Activated T-cell treated with anti-CD3 and anti-CD28 coated beads, Interleukin-2, amount 50 U/mL, for 1 hour (primary cell): ENCODE data around the gene PYCR2.
"Not testable (repeated sequence)": the region's sequence is repeated elsewhere in the genome, so short reads cannot be mapped to it uniquely, and the experiment has no call there.

Experiments
- DNase-seq: peaks from one replicate; pipeline ENCODE4 v3.0.0-alpha.2; 2020

PYCR2 gene

DNA sequence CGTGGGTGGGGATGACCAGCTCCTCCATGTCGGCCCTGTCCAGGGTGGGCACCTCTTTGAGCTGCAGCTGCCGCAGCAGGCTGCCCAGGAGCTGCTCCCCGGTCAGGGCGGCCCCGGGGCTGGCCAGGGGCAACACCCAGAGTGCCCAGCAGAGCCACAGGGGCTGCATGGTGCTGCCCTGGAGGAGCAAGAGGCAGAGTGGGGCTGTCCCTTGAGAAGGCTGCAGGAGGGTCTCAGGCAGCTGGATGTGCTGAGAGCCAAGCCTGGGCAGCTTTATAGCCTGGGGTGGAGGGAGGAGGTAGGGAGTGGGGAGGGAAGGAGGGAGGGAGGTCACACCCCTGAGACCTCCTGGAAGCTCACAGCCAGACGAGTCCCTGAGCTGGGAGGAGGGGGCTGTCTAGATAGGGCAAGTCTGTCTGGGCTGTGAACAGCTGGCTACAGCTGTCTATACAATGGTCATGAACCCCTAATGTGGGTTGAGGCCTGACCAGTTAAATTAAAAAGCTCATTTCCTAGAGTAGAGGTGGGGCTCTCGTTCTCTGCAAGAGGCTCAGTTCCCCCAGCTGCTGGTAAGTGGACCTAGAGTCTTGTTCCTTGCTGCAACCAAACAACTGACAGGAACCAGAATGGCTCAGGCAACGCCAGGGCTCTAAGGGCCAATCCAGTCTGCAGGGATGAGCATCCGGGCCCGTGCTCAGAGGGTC, 35.0 kb downstream of the PYCR2 start, which contains the start of gene LEFTY1:
Gene LEFTY1 (minus strand): TSS at position 249 of the 704 bp plus-strand sequence. CDS start 80 bp downstream, at position 169.
- no peak for DNase-seq

DNA sequence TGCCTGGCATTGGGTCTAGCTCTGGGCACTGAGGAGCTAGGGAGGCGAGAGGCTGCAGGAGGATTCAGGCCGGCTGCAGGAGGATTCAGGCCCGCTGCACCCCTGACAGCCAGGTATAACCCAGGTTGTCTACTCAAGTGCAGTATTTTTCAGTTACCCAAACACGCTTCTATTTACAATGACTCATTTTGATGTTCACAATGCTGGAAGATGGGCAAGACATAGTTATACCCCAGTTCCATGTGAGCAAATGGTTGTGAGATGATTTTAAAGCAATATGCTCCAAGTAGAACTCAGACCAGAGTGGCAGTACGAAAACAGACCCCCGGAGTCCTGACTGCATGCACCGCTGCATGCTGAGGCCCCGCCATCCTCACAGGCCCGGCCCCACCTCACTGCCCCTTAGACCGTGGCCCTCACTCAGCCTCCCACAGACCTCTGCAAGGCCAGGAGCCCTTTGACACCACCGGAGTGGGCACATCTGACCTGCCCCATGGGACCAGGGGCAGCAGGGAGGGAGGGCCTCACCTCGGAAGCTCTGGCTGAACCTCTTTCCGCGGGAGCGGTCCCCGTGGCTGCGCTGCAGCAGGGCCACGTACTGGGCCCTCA, 35.7 kb downstream of the PYCR2 start:
- no peak for DNase-seq

DNA sequence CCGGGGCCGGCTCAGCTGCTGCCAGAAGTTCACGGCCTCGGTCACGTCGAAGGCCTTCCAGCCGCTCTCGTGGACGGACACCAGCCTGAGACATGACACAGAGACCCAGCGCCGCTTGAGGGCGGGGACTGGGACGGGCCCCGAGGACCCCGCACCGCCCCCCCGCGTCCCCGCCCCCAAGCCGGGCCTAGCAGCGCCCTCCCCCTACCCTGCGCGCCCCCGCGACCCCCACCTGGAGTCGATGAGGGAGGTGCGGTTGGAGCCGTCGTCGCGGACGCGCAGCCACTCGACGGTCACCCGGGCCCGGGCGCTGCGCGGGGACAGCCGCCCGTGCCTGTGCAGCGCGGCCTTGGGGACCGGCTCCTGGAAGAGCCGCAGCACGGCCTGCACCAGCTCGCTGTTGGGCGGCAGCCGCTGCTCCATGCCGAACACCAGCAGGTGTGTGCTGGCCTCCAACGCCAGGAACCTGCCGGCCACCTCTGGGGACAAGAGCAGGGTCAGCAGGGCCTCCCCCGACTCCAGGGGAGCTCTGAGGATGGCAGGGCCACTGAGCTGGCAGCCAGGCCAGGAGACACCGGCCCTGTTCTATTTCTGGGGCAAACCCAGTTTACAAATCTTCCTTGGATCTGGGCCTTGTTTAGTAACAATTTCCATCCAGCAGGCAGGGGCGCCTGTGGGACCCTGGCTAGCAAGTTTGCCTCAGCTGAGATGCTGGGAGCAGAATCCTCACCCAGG, 36.3 kb downstream of the PYCR2 start:
- DNase-seq = not testable (repeated sequence)

DNA sequence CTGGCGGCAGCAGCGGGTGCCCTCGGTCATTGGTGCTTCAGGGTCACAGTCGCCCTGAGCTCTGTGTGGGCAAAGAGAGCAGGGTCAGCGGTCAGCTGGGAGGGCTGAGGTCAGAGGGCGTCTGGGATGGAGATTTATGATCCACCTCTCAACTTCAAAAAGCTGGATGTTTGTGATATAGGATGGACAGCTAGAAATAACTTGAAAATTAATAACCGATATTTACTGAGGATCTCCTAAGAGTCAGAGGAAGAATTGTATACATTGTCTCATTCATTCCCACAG, 37.1 kb downstream of the PYCR2 start:
- no peak for DNase-seq

DNA sequence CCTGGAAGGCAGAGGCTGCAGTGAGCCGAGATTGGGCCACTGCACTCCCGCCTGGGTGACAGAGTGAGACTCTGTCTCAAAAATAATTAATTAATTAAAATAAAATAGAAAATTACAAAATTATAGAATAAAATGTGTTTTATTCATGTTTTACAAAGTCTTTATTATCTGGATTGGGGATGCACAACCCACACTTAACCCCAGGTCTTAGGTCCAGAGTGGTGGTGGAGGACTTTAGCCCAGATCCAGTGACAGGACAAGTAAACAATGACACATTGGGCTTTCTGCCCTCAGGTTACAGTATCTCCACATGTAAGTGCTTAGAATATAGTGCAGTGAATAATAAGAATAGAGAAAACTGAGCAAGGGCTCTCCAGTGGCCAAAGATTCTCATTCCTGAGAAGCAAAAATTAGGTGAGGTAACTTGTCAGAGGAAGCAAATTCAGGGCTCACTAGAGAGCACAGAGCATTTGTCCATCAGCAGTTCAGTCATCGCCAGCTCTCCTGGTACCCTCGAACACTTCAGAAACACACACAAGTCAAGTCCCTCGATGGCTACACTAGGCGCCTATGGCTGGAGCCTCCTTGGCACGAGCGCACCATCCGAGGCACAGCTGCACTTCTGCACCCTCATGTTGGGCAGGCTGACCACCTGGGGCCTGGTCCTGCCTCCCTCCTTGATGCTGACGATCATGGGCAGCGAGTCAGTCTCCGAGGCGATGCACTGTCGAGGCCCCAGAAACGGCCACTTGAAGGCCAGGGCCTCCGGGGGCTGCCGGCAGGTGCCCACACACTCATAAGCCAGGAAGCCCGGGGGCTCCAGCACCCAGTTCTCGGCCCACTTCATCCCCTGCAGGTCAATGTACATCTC, 37.7 kb downstream of the PYCR2 start:
- no peak for DNase-seq

DNA sequence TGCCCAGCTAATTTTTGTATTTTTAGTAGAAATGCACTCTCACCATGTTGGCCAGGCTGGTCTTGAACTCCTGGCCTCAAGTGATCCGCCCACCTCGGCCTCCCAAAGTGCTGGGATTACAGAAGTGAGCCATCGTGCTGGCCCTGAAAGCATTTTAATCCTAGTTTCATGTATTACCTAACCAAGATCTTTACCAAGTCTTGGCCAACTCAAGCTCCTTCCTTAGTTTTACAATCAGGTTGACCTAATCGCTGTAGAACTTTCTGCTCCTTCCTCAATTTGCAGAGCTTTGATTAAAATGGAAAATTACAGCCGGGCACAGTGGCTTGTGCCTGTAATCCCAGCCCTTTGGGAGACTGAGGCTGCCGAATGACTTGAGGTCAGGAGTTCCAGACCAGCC, 38.7 kb downstream of the PYCR2 start:
- no peak for DNase-seq

DNA sequence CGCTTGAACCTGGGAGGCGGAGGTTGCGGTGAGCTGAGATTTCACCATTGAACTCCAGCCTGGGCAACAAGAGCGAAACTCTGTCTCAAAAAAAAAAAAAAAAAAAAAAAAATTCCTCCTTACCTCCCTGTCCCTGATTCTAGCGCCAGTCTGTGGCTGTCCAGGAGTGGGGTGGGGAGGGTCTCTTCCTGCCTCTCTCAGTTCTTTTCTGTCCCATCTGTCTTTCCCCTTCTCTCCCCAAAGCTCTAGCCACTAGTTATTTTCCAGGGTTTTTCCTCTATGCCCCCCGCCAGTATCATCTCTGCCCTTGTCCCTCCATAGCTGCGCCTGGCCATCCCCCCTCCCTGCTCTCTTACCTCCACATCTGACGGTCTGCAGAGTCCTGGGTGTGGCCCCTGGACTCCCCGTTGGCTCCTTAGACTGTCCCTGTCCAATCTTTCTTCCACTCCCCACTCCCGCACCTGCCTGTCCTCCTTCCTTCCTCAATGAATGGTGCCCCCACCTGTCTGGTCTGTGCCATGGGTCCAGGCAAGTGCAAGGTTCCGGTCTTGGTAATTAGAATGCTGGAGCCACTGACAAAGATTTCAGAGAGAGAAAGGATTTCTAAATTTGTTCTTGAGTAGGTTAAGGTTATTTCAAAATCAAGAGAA, 40.3 kb downstream of the PYCR2 start:
- no peak for DNase-seq

DNA sequence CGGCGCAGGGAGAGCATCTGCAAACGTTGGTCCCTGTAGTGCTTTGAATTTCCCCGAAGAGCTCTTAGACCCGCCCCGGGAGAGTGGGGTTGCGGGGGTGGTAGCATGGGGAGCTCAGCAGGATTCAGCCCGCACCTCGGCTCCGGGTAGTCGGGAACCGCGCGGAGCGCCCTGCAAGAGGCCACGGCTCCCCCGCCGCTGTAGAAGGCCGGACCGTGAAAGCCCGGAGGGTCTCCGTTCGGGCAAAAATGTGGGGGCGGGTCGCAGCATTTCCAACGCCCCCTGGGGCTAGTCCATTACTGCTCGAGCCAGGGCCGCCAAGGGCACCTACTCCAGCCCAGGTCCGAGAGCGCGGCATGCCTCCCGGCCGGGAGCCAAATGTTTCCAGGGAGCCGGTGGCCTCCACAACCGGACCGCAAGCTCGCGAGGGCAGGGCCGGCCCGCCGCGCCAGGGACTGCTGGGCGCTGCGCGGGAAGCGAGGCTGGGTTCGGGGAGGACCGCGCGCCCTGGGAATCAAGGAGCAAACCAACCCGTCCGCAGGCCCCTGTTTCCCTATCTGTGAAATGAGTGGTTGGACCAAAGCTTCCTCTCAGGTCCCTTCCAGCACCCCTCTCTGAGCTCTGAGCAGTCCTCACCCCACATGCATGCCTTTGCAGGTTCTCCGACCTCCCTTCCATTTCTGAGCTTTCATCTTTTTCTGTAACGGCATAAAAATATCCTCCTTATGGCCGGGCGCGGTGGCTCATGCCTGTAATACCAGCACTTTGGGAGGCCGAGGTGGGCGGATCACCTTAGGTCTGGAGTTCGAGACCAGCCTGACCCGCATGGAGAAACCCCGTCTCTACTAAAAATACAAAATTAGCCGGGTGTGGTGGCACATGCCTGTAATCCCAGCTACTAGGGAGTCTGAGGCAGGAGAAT, 41.1 kb downstream of the PYCR2 start:
- DNase-seq = no peak

DNA sequence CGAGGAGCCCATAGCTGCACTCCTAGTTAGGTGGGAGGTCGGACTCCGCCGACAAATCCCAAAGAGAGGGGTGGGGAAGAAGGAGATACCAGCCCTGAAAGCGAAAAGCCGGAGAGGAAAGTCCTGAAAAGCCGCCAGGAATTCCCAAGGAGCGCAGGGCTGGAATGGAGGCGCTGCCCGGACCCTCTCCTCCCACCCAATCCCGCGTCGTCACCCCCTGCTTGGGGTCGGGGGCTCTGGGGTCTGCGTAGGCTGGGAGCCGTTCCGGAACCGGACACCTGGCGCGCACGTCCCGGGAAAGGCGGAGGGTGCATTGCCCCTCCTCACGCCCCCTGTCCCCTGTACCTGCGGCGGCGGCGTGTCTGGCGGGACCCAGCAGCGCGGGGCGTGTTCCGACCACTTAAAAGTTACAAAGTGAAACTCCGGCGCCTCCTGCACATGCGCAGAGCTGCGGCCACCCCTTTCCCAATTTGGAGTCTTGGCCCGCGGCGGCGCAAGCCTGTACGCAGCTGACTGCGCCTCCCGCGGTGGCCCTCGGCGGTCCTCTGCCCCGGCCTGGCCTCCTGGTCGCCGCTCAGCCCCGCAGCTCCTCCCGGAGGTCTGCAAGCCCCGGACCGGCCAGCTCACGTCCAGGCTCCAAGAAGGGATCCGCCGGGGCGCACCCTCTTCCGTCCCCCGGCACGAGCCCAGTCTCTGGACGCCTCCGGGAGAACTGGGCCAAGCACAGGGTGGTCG, 41.9 kb downstream of the PYCR2 start, which contains the start of gene TMEM63A:
Gene TMEM63A (minus strand): TSS at position 422 of the 735 bp plus-strand sequence. CDS start 4,800 bp downstream, outside the sequence.
- peak; percentile 92 for DNase-seq

DNA sequence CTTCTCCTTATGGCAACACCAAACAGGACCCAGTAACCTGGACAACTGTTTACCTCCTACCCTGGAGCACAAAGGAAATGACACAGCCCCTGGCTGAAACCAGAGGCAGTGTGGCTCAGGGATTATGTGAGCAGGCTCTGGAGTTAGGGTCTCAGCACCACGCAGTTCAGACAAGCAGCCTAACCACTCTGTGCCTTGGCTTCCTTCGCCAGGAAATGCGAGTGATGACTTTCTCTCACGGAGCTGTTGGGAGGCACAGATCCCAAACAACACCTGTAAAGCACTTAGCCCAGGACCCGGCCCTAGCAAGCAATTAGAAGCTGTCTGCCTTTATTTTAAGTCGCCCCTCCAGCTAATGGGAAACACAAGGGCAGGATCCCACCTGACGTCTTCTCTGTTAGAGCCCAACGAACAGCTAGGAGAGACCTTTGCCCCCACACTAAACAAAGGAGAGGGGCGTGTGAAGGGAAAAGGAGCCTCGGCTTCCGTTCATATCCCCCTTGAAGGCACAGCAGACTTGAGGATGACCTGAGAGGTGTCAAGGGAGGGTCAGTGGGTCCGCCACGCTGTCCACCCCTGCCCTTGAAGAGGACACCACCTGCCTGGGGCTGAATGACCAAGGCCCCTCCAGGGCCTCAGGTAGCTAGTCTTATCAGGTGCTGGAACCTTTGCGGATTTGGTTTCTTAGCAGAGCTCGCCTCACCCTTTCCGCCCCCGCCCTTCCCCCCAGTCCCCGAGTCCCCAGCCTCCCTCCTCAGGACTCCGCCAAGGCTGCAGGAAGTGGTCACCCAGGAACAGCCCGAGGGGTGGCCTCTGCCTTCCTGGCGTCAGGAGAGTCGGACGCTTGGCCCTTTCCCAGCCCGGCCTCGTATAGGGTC, 42.7 kb downstream of the PYCR2 start:
- DNase-seq = peak; percentile 63

DNA sequence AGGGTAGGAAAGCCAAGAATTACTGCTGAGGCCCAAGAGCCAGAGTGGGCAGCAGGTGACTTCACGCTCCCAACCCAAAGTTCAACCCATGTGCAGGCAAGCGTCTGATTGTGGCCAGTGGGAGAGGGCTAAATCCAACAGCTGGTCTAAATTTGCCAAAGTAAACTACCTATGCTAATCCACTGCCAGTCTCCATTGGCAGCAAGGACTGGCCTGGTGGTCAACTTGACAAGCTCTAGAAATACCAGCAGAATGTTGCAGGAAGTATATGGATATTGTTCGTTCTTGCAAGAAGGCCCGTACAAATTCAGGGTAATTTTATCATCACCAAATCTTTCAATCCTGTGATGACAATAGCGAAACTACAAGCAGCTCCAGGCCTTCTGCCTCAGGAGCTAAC, 43.4 kb downstream of the PYCR2 start:
- DNase-seq = no peak

DNA sequence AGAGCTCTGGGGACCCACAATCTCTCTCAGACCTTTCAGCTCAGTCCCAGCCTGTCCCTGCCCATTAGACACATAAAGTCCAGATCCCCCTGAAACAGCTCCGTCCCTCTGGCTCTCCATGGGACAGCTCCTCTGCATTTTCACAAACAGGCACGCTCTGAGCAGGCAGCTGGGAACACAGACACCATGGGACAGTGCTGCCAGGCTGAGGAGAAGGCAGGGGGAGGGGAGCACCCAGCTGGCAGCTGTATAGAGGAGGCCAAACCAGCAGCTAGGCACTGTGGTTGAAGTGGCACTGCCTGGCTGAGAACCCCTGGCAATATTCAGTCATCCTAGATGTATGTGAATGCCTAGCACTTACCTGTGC, 43.8 kb downstream of the PYCR2 start:
- no peak for DNase-seq

DNA sequence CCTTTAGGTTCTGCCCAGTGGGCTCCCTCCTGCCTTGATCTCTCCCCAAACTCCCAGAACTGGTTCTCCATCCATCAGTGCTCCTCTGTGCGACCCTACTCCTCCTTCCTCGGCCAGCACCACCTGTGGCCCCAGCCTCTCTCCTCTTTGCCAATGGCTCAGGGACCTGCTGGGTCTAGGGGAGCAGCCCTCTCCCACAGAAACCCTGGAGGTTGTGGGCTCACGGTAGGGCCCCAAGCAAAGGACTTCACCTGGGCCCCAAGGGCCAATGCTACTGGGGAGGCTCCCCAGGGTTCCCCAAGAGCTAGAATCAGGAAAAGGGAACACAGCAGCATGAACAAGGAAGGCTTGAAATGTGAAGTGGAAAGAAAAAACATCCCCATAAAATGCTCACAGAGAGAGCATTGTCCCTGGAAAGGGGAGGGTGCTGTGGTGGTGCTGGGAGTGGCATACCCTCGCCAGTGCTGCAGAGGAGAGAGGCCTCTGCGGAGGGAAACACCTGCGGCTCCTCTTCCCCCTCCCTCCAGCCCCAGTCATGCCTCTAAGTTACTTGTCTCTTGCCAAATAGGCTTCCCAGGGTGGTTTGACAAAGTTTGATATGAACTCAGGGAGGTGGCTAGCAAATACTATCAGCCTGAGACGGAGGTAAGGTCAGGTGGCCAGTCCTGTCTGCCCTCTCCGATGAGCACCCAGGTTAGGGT, 44.4 kb downstream of the PYCR2 start:
- DNase-seq = peak; percentile 57

DNA sequence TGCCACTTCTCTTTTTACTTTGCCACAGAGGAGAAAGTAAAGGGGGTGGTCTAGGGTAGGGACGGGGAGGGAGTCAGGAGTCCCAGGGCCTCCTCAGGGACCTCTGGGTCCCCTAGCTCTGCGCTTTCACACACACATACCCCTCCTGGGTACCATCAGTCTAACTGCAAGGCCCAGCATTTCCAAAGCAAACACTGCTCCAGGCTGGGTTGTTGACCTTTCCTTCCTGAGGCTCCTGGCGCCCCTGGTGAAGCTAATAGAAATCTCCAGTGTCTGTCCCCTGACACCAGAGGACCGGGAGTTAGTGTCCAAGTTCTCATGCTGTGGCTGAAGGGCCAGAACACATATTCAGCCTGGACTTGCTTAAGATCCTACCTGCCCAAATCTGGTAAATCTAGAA, 45.8 kb downstream of the PYCR2 start:
- DNase-seq = no peak

DNA sequence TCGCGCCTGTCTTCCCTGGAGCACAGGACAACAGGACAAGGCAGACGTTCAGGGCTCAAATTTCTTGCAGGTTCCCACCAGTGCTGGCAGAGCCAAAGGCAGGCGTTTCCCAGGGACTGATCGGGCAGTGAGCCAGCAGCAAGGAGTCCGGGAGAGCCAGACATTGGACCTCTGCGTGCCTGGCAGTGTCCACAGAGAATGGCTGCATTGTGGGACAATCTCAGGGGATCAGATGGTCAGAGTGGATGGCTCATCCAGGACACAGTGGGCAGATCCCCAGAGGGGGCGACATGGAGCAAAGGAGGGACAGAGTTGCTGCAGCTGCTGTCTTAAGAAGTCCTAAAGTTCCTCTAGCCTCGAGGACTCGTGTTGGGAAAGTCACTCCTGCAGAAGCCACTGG, 46.5 kb downstream of the PYCR2 start:
- peak; percentile 39 for DNase-seq

DNA sequence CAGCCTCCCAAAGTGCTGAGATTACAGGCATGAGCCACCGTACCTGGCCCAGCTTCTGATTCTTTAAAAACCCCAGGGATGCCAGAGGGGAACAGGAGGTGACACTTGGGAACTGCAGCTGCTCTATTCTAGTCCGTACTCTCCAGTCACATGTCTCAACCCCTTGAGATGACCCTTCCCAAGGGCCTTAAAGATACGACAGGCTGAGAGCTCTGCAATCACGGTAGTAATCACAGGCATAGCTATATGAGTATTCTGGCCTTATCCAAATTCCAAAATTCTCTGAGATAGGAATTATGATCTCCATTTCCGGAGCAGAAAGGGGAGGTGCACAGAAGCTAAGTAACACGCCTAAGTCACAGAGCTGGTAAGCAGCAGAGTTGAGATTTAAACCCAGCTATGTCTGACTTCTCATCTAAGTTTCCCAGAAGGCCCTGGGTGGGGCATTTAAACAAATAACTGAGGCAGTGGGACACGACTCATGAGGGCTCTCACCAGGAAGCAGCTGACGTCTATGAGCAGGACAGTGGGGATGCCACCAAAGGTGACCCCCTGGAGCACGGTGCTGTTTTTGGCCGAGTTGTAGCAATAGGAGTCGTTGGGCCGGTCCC, 47.0 kb downstream of the PYCR2 start:
- no peak for DNase-seq

DNA sequence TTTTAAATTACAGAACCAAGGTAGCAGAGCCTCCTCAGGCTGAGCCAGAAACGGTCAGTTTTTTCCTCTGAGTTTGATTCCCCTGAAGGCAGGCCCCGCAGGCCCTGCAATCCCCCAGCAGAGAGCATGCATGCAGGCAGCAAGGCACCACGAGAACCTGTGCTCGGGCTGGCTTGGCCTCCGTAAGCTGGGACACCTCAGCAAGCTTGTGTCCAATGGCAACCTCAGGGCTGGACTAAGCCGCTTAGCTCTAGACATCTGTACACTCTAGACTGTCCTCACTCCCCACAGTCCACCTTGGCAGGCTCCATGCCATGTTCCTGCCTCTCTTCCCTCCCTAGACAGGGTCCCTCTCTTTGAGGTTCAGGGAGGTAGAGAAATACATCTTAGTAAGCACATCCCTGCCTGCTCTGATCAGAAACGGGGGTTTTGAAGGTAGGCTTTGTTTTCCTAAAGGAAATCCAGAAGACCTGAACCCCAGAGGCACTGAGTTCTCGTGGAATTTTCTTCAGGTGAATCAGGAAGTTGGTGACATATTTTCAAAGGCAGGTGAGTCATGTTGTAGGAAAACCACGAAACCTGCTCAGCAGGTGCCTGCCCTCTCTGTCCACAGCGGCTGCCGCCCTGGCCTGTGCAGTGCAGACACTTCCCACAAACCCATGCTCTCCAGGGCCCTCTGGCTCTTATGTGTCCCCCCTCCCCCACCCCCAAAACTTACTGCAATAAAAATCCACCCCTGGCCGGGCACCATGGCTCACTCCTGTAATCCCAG, 48.8 kb downstream of the PYCR2 start:
- no peak for DNase-seq

DNA sequence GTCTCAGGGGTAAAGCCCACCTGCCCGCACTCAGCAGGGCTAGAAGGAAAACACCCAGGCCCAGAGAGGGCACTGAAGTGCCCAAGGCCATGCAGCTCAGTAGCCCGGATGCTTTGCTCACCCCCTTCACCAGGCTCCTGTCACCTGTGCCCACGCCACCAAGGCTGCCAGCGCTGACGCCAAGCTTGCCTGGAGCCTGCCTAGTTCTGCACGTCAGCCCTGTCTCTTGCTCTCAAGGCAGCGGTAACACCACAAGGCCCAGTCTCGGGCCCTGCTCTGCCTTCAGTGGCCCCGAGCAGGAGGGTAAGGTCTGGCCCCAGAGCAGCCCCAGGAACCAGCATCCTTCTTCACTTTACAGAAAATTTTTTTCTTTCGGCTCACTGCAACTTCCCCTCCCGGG, 49.6 kb downstream of the PYCR2 start:
- no peak for DNase-seq
